ENCODE results near the gene KLF6. TPM values are rescaled to one million over a fixed set of nuclear protein-coding genes. Genes with fewer than 3 reads are reported as not detected.

KLF6 gene
- total RNA-seq, 4 donors from 2014 or later, result 92.5 to 180 (median 145) TPM

DNA sequence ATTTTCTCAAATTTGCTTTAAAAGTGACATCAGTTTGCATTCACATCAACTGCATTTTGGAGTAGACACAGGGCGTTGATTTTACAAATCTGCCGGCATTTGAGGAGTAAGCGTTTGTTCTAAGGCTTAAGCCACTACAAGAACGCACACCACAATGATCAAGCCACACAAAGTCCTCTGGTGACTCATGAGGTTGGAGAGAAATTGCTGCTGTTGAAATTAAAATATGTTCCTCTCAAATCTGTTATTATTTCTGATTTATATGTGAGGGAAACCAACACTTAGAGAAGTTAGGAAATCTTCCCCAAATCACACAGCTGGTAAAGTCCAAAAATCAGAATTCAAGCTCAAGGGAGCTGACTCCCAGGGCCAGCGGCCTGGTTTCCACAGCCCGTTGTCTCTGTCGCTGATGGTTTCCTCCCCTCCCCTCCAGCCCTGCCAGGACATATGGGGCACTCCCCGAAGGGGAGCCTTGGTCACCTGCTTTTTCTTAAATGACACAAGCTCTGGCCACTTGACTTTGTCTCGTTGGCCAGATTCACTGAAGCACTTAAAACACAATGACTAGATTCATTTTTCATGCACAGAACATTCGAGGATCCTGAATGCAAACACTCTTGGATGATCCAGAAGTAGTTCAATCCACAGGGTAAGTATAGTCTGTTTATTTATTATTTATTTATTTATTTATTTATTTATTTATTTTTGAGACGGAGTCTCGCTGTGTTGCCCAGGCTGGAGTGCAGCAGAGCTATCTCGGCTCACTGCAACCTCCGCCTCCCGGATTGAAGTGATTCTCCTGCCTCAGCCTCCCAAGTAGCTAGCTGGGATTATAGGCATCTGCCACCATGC, 29.2 kb upstream of the KLF6 start:
- Histone ChIP-seq H3K27ac (peak overlapping the region in 3 of 4 donors; percentile 8 to 71 (median 40)), H3K4me3 (no peak overlapping the region)

DNA sequence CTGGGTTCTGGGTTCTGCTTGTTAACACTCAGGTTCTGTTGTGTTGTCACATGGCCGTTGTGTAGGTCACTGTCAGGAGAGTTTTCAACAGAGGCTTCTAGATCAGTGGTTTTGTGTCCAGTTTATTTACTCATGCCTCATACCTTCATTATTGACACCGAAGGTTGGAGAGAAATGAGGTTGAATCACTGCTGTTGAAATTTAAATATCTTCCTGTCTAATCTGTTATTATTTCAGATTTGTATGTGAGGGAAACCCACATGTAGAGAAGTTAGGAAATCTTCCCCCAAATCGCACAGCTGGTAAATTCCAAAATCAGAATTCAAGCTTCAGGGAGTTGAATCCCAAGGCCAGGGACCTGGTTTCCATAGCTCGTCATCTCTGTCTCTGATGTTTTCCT, 28.3 kb upstream of the KLF6 start:
- peak overlapping the region in 1 of 4 donors; percentile 71 for H3K27ac ChIP-seq
- peaks cover 0 to 38% (median 19%) of the 10 kb centered on the region in 4 donors for H3K4me1 ChIP-seq
- H3K9me3 ChIP-seq, result no peaks in the 10 kb centered on the region
- TF ChIP-seq POLR2A (IDR thresholded peaks at IDR 0.05), result no peak
- TF ChIP-seq, protein P1, sequence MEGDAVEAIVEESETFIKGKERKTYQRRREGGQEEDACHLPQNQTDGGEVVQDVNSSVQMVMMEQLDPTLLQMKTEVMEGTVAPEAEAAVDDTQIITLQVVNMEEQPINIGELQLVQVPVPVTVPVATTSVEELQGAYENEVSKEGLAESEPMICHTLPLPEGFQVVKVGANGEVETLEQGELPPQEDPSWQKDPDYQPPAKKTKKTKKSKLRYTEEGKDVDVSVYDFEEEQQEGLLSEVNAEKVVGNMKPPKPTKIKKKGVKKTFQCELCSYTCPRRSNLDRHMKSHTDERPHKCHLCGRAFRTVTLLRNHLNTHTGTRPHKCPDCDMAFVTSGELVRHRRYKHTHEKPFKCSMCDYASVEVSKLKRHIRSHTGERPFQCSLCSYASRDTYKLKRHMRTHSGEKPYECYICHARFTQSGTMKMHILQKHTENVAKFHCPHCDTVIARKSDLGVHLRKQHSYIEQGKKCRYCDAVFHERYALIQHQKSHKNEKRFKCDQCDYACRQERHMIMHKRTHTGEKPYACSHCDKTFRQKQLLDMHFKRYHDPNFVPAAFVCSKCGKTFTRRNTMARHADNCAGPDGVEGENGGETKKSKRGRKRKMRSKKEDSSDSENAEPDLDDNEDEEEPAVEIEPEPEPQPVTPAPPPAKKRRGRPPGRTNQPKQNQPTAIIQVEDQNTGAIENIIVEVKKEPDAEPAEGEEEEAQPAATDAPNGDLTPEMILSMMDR (IDR thresholded peaks at IDR 0.05), result no peak
- no peak for DNase-seq
- H3K27me3 ChIP-seq, result no peaks in the 10 kb centered on the region
- no peaks in the 10 kb centered on the region for H3K36me3 ChIP-seq
- no peak overlapping the region for H3K4me3 ChIP-seq

More for the DNA sequence above, 29.2 kb upstream of the KLF6 start:
- no peaks in the 10 kb centered on the region for H3K27me3 ChIP-seq
- DNase-seq, result no peak
- no peaks in the 10 kb centered on the region for H3K36me3 ChIP-seq
- H3K9me3 ChIP-seq, result no peaks in the 10 kb centered on the region
- no peak for TF ChIP-seq POLR2A (IDR thresholded peaks at IDR 0.05)
- TF ChIP-seq, protein P1 (IDR thresholded peaks at IDR 0.05), result no peak
- peaks cover 0 to 28% (median 16%) of the 10 kb centered on the region in 4 donors for H3K4me1 ChIP-seq

DNA sequence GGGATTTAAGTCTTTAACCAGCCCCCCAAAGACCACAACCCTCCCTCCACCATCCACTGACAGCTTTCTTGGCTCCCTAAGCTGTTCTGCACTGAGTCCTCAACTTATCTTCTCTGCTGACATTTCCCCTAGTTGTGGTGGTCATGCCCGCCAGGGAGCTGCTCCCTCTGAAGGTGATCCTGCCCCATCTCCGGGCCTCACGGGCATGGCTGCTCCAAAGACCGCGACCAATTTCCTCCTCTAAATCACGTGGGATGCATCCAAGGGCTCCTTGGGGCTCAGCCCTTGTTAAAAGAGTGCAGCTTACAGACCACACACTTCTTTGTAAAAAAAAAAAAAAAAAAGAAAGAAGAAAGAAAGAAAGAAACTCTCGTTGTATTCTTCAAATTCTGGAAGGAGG, 27.1 kb upstream of the KLF6 start:
- TF ChIP-seq, protein P1 (IDR thresholded peaks at IDR 0.05), result no peak
- TF ChIP-seq POLR2A (IDR thresholded peaks at IDR 0.05), result no peak
- Histone ChIP-seq H3K27ac (peak overlapping the region; percentile 66 to 98 (median 92)), H3K27me3 (no peaks in the 10 kb centered on the region), H3K36me3 (no peaks in the 10 kb centered on the region), H3K4me3 (no peak overlapping the region), H3K4me1 (peaks cover 0 to 49% (median 26%) of the 10 kb centered on the region in 4 donors), H3K9me3 (no peaks in the 10 kb centered on the region)
- DNase-seq, result no peak

DNA sequence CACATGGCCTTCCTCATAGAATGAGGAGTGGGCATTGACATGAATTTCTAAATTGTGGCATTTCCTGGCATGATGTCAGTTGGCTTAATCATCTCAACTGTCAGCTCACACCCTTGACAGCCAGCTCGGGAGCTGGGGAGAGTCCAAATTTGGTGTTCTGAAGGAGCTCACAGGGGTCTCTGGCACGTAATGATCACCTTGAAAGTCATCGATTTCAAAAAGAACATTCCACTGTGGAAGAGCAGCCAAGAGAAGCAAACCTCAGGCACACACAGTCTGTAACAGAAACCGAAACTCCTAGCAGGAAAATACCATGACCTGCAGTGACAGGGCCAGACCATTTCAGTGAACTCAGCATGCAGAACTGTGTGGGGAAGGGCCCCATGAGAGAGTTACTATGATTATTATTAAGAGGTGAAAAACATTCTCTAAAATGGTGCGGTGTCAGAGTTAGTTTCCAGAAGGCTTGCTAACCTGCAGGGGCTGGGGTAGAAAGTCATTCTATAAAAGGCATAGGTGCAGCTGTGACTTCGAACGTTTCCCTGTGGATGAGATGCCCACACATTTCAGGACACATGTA, 26.4 kb upstream of the KLF6 start:
- peak overlapping the region; percentile 66 to 98 (median 92) for H3K27ac ChIP-seq
- peak in 2 of 3 donors; percentile 61 to 78 for DNase-seq
- TF ChIP-seq, protein P1 (IDR thresholded peaks at IDR 0.05), result no peak
- peak in 1 of 2 donors; percentile 54 for TF ChIP-seq POLR2A (IDR thresholded peaks at IDR 0.05)
- peak overlapping the region in 2 of 4 donors; percentile 21 to 23 for H3K4me3 ChIP-seq
- H3K36me3 ChIP-seq, result no peaks in the 10 kb centered on the region
- H3K27me3 ChIP-seq, result no peaks in the 10 kb centered on the region
- no peaks in the 10 kb centered on the region for H3K9me3 ChIP-seq
- peaks cover 0 to 57% (median 29%) of the 10 kb centered on the region in 4 donors for H3K4me1 ChIP-seq

DNA sequence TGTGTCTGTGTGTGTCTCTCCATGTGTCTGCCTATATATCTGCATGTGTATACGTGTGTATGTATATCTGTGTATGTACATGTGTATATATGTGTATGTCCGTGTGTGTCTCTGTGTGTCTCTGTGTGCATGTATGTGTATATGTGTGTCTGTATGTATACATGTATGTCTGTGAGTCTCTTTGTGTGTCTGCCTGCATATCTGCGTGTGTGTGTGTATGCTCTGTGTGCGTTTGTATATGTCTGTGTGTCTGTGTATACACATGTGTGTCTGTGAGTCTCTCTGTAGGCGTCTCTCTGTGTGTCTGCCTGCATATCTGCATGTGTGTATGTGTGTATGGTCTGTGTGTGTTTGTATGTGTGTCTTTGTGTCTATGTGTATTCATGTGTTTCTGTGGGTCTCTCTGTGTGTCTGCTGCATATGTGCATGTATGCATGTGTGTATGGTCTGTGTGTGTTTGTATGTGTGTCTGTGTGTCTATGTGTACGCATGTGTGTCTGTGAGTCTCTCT, 23.7 kb upstream of the KLF6 start:
- peak overlapping the region in 1 of 4 donors; percentile 12 for H3K4me3 ChIP-seq
- no peak for DNase-seq
- H3K36me3 ChIP-seq, result no peaks in the 10 kb centered on the region
- H3K4me1 ChIP-seq, result peaks cover 2 to 68% (median 36%) of the 10 kb centered on the region in 4 donors
- no peak for TF ChIP-seq POLR2A (IDR thresholded peaks at IDR 0.05)
- TF ChIP-seq, protein P1 (IDR thresholded peaks at IDR 0.05), result no peak
- no peaks in the 10 kb centered on the region for H3K9me3 ChIP-seq
- no peaks in the 10 kb centered on the region for H3K27me3 ChIP-seq
- peak overlapping the region; percentile 66 to 98 (median 92) for H3K27ac ChIP-seq

Measured in Peyer's patch (tissue), 4 donors.